SK-N-MC (cell line): ENCODE results near the gene TRMT61B.
A peak's percentile ranks its signal among the peaks of the same experiment; 100 is the strongest.

Source experiments
- DNase-seq: peaks from one replicate; pipeline ENCODE4 v3.0.0-alpha.2; 2011; ENCODE audit warnings: low read depth, low spot score
- H3K27ac ChIP-seq: fragments of 200-600 bp; sonication (generic); 2 replicates; pipeline ENCODE4 v1.5.1; 2016; ENCODE audit warnings: mixed run types
- H3K36me3 ChIP-seq: fragments of 200-600 bp; sonication (generic); 2 replicates; pipeline ENCODE4 v1.6.1; 2017; ENCODE audit warnings: antibody characterized with exemption, low read length, mixed read lengths; ENCODE audit not compliant: insufficient read depth
- H3K4me3 ChIP-seq: fragments of 200-600 bp; sonication (generic); 2 replicates; pipeline ENCODE4 v1.5.1; 2016
- H3K9ac ChIP-seq: fragments of 200-600 bp; sonication (generic); 2 replicates; pipeline ENCODE4 v1.8.0; 2017; ENCODE audit warnings: mixed run types, mixed read lengths; ENCODE audit not compliant: insufficient read length
- H3K9me3 ChIP-seq: fragments of 200-600 bp; sonication (generic); 2 replicates; pipeline ENCODE4 v1.6.1; 2017; ENCODE audit warnings: low read depth, mild to moderate bottlenecking, antibody characterized with exemption, low read length, moderate library complexity, mixed read lengths
- EZH2 ChIP-seq: fragments of 200-600 bp; sonication (generic); IDR thresholded peaks from one replicate; pipeline ENCODE4 v1.6.1; 2017; ENCODE audit warnings: antibody characterized with exemption
- FOXP2 ChIP-seq: optimal IDR thresholded peaks from 2 replicates; pipeline ENCODE3; 2011; ENCODE audit warnings: mild to moderate bottlenecking, moderate library complexity; ENCODE audit not compliant: insufficient read depth; ENCODE audit errors: extremely low read length, control extremely low read depth
- POLR2AphosphoS5 ChIP-seq: IDR thresholded peaks from 2 replicates; pipeline ENCODE4 v1.6.1; 2012; ENCODE audit warnings: mild to moderate bottlenecking, low read depth, low read length, borderline replicate concordance

Gene TRMT61B

GRCh38 chr2:28871620-28872019 lies 1.5 kb upstream of the TRMT61B start:
- DNase-seq: no peak
- Histone ChIP-seq H3K4me3 (no peak overlapping the region), H3K36me3 (peaks cover 6% of the 10 kb centered on the region; the same call in 1 of the 2 replicates), H3K9ac (no peak overlapping the region), H3K9me3 (no peaks in the 10 kb centered on the region), H3K27ac (no peak overlapping the region)
- TF ChIP-seq EZH2 (no peak), POLR2AphosphoS5 (no peak), FOXP2 (no peak)

GRCh38 chr2:28869494-28870145 lies 489 bp downstream of the TRMT61B start:
- Histone ChIP-seq H3K27ac (no peak overlapping the region), H3K4me3 (peak overlapping the region; percentile 94), H3K9ac (peak overlapping the region; percentile 96), H3K9me3 (no peaks in the 10 kb centered on the region), H3K36me3 (peaks cover 17% of the 10 kb centered on the region)
- no peak for DNase-seq
- TF ChIP-seq POLR2AphosphoS5 (no peak), FOXP2 (no peak), EZH2 (no peak)

- no peaks in the 10 kb centered on the region for H3K9me3 ChIP-seq
- peaks cover 27% of the 10 kb centered on the region for H3K36me3 ChIP-seq
- H3K4me3 ChIP-seq: peak overlapping the region; percentile 94
- H3K27ac ChIP-seq: no peak overlapping the region
- TF ChIP-seq FOXP2: no peak
- H3K9ac ChIP-seq: peak overlapping the region; percentile 96
- no peak for DNase-seq
These were observed 1.5 kb downstream of the TRMT61B start for GRCh38 chr2:28868611-28869010.

GRCh38 chr2:28855977-28856376 lies 14.1 kb downstream of the TRMT61B start:
- TF ChIP-seq POLR2AphosphoS5: no peak
- no peak overlapping the region for H3K4me3 ChIP-seq

GRCh38 chr2:28855193-28855592 lies 14.9 kb downstream of the TRMT61B start:
- H3K9ac ChIP-seq: no peak overlapping the region
- TF ChIP-seq FOXP2: no peak
- no peak for TF ChIP-seq EZH2
- no peak for TF ChIP-seq POLR2AphosphoS5
- no peaks in the 10 kb centered on the region for H3K9me3 ChIP-seq
- no peak overlapping the region for H3K27ac ChIP-seq
- H3K4me3 ChIP-seq: no peak overlapping the region
- H3K36me3 ChIP-seq: peaks cover 24% of the 10 kb centered on the region
- no peak for DNase-seq

More at GRCh38 chr2:28855977-28856376, 14.1 kb downstream of the TRMT61B start:
- DNase-seq: no peak
- Histone ChIP-seq H3K36me3 (peaks cover 26% of the 10 kb centered on the region), H3K9me3 (no peaks in the 10 kb centered on the region), H3K9ac (no peak overlapping the region), H3K27ac (no peak overlapping the region)

GRCh38 chr2:28842042-28842441 lies 28.1 kb downstream of the TRMT61B start:
- no peak for TF ChIP-seq POLR2AphosphoS5
- TF ChIP-seq FOXP2: no peak
- no peak for TF ChIP-seq EZH2
- Histone ChIP-seq H3K36me3 (no peaks in the 10 kb centered on the region), H3K27ac (no peak overlapping the region), H3K4me3 (no peak overlapping the region), H3K9ac (no peak overlapping the region), H3K9me3 (no peaks in the 10 kb centered on the region)
- no peak for DNase-seq

GRCh38 chr2:28838971-28839370 lies 31.1 kb downstream of the TRMT61B start:
- no peak overlapping the region for H3K27ac ChIP-seq
- H3K9ac ChIP-seq: no peak overlapping the region
- TF ChIP-seq EZH2 (no peak), POLR2AphosphoS5 (no peak), FOXP2 (no peak)
- H3K36me3 ChIP-seq: no peaks in the 10 kb centered on the region
- no peaks in the 10 kb centered on the region for H3K9me3 ChIP-seq
- H3K4me3 ChIP-seq: no peak overlapping the region
- DNase-seq: no peak

GRCh38 chr2:28835781-28836180 lies 34.3 kb downstream of the TRMT61B start:
- no peak overlapping the region for H3K9ac ChIP-seq

GRCh38 chr2:28833740-28834470 lies 36.2 kb downstream of the TRMT61B start:
- Histone ChIP-seq H3K4me3 (no peak overlapping the region), H3K9ac (no peak overlapping the region), H3K27ac (no peak overlapping the region), H3K9me3 (no peaks in the 10 kb centered on the region), H3K36me3 (no peaks in the 10 kb centered on the region)
- TF ChIP-seq EZH2 (no peak), POLR2AphosphoS5 (no peak), FOXP2 (no peak)
- DNase-seq: no peak

More at GRCh38 chr2:28835781-28836180, 34.3 kb downstream of the TRMT61B start:
- Histone ChIP-seq H3K4me3 (no peak overlapping the region), H3K36me3 (no peaks in the 10 kb centered on the region), H3K9me3 (no peaks in the 10 kb centered on the region), H3K27ac (no peak overlapping the region)
- TF ChIP-seq POLR2AphosphoS5 (no peak), EZH2 (no peak), FOXP2 (no peak)
- DNase-seq: no peak
